ENCODE results near the gene KCNG2.
A peak's percentile ranks its signal among the peaks of the same experiment; 100 is the strongest.

The KCNG2 gene

DNA sequence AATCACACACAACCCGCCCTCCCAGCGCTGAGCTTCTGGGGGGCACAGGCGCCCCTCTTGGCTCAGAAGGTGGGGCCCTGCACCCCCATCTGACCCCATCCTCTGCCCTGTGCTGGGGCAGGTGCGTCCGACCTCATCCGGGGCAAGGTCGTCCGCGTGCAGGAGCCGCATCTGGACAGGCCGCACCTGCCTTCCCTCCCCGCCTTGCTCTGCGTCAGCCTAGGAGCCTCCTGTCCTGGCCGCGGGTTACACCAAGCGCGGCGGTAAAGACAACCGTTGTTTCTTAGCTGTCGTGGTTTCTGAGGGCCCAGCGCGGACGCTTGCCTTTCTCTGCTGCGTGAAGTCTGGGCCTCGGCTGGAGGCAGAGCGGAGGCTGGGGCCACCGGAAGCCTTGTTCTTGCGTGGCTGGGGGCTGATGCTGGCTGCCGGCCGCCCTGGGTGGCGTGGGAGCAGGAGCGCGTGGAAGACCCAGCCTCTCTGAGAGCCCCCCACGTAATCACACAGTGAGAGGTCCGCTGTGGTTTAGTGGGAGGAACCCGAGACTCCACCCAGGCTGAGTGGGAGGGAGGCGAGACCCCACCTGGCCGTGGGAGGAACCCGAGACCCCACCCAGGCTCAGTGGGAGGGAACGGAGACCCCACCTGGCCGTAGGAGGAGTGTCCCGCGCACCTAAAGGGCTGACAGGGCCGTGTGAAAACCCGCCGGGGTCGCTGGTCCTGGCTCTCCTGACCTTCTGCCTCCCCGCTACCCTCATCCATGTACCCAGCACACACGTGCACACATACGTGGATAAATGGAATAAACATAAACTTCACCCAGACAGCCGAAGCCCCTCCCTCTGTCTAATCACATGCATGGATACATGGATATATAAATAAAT, 51.8 kb downstream of the KCNG2 start:
- TF ChIP-seq, protein P1, sequence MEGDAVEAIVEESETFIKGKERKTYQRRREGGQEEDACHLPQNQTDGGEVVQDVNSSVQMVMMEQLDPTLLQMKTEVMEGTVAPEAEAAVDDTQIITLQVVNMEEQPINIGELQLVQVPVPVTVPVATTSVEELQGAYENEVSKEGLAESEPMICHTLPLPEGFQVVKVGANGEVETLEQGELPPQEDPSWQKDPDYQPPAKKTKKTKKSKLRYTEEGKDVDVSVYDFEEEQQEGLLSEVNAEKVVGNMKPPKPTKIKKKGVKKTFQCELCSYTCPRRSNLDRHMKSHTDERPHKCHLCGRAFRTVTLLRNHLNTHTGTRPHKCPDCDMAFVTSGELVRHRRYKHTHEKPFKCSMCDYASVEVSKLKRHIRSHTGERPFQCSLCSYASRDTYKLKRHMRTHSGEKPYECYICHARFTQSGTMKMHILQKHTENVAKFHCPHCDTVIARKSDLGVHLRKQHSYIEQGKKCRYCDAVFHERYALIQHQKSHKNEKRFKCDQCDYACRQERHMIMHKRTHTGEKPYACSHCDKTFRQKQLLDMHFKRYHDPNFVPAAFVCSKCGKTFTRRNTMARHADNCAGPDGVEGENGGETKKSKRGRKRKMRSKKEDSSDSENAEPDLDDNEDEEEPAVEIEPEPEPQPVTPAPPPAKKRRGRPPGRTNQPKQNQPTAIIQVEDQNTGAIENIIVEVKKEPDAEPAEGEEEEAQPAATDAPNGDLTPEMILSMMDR (conservative IDR thresholded peaks at IDR 0.05) = no peak

DNA sequence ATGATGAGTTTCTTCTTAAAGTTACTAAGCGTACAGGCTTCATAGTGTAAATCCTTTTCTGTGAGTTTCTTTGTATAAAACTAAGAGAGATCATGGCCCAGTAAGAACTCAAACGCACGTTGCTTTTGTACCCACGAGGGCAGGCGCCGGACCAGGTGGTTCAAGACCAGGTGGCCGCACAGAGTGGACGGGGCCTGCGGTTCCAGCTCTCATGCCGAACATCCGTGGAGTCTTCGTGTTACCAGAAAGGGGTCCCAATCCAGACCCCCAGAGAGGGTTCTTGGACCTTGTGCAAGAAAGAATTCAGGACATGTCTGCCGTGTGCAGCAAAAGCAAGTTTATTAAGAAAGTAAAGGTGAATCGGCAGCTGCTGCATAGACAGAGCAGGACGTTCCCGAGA, 53.0 kb downstream of the KCNG2 start:
- TF ChIP-seq, protein P1 (conservative IDR thresholded peaks at IDR 0.05) = no peak

More for the DNA sequence above, 51.8 kb downstream of the KCNG2 start:
- peak overlapping the region; percentile 34; the same call in 1 of the 2 replicates for H3K27ac ChIP-seq

DNA sequence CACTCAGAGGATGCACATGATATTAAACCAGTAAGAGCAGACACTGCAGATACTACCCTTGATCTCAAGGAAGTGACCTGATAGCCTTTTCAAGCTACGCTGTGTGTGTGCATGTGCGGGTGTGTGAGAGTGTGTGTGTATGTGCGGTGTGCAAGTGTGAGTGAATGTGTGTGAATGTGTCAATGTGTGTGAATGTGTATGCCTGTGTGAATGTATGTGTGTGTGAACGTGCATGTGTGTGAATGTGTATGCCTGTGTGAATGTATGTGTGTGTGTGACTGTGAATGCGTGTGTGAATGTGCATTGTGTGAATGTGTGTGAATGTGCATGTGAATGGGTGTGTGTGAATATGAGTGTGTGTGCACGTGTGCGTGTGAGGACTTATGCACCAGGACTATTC, 53.8 kb downstream of the KCNG2 start:
- no peak overlapping the region for H3K27ac ChIP-seq
- TF ChIP-seq, protein P1 (conservative IDR thresholded peaks at IDR 0.05) = no peak

More for the DNA sequence above, 53.0 kb downstream of the KCNG2 start:
- H3K27ac ChIP-seq = no peak overlapping the region

DNA sequence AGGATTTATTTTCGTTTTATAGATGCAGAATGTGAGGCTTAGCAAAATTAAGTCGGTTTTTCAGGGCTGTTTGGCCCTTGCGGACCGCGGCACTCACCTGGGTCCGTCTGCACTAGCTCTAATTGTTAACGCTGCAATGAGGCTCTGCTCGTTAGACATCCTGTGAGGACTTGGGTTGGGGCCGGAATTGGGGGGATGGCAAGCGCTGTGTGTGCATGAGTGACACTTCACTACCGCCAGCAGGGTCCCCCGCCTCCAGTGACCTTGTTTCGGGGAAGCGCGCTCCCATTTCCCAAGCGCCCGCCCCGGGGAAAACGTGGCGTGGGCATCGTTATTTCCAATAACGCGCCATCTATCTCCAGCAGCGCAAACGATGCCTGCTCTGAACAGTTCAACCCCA, 54.2 kb downstream of the KCNG2 start:
- TF ChIP-seq, protein P1 (conservative IDR thresholded peaks at IDR 0.05) = no peak
- no peak overlapping the region for H3K27ac ChIP-seq

DNA sequence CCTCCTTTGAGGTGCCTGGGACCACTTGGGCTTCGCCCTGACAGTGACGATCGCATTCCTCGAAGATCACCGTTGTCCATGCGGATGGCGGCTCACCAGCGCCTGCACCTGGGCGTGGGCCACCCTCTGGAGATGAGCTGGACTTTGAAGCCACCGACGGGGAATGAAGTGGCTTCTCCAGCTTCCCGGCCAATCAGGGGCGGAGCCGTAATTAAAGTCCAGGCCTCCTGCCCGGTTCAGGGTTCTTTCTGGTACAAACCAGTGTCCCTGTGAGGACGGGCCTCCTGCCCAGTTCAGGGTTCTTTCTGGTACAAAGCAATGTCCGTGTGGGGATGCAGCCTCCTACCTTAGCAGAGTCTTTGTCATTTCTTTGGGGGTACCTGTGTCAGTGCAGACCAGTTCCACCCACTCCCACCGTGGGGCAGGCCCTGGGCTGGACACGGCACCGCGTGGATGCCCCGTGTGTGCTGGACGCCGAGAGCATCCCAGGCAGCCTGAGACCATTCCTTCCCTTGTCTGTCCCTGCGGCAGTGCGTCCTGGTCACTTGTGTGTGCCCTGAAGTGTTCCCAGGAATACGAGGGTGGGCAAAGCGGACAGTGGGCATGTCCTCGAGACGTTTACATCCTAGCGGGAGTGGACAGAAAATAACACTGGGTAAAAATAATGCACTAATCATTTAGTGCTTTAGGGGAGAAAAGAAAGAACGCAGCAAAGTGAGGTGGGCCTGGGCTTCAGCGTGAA, 55.0 kb downstream of the KCNG2 start:
- H3K27ac ChIP-seq = no peak overlapping the region
- TF ChIP-seq, protein P1 (conservative IDR thresholded peaks at IDR 0.05) = no peak

DNA sequence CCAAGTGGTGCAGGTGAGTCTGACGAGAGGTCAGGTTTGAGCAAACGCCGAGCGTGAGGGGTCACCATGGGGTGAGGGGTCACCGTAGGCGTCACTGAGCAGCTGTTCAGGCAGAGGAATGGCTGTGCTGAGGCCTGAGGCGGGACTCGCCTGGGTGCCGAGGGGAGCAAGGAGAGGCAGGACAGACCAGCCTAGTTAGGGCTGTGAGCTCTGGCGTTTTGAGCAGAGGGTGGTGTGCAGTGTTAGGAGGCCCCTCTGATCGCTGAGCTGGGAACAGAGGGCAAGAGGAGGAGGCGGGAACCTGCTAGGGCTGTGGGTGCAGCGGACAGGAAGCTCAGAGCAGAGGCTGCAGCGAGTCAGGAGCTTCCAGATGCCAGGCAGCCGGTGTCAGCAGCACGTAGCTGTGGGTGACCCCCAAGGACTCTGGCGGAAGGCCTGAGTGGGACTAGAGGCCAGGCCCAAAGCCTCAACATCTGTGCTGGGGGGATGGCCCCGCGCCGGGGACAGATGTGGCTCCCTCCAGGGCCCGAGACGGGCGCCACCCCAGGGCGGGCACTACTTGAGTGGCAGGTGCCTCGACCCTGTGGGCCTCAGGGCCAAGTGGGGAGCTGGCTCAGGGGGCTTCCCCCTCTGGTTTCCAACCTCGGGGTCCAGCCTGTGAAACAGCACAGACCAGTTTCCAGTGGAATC, 55.7 kb downstream of the KCNG2 start:
- TF ChIP-seq, protein P1 (conservative IDR thresholded peaks at IDR 0.05) = no peak
- H3K27ac ChIP-seq = no peak overlapping the region

DNA sequence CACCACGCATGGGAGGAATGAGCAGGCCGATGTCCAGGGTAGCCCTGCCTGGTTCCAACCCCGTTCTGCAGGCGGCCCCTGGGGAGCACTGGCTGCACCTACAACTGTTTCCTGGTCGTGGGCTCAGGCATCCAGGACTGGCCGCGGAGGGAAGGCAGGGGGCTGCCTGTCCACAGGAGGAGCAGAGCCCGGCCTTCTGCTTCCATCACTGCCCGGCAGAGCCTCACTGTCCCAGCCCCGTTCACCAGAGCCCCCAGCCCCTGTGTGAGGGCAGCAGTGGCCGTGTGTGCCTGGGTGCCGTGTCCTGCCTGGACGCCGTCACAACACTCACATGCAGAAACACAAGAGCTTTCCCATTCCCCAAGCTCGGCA, 56.2 kb downstream of the KCNG2 start:
- TF ChIP-seq, protein P1 (conservative IDR thresholded peaks at IDR 0.05) = no peak
- no peak overlapping the region for H3K27ac ChIP-seq

All from VCaP (cell line).